ENCODE results near the gene EZH2.

Gene EZH2

GRCh38 chr7:148916186-148916585 is 32.1 kb upstream of the EZH2 start:
- Histone ChIP-seq H3K36me3 (no peaks in the 10 kb centered on the region), H3K27ac (no peak overlapping the region), H3K4me1 (ENCODE audit: control insufficient read depth in 1 of 2, insufficient read depth in 1 of 2, low read depth in 1 of 2, low read length in 1 of 2) (no peaks in the 10 kb centered on the region), H3K27me3 (no peaks in the 10 kb centered on the region), H3K4me3 (ENCODE audit: low read depth in 1 of 2, low read length in 1 of 2) (no peak overlapping the region), H3K9me3 (no peaks in the 10 kb centered on the region)
- TF ChIP-seq CTCF (IDR thresholded peaks at IDR 0.05): no peak

- no peak overlapping the region for H3K27ac ChIP-seq
- no peaks in the 10 kb centered on the region for H3K36me3 ChIP-seq
- no peaks in the 10 kb centered on the region for H3K4me1 ChIP-seq (ENCODE audit: control insufficient read depth in 1 of 2, insufficient read depth in 1 of 2, low read depth in 1 of 2, low read length in 1 of 2)
- H3K27me3 ChIP-seq: no peaks in the 10 kb centered on the region
- no peak overlapping the region for H3K4me3 ChIP-seq (ENCODE audit: low read depth in 1 of 2, low read length in 1 of 2)
- H3K9me3 ChIP-seq: no peaks in the 10 kb centered on the region
- no peak for TF ChIP-seq CTCF (IDR thresholded peaks at IDR 0.05)
Measured at GRCh38 chr7:148915211-148915610, 31.1 kb upstream of the EZH2 start.

- H3K36me3 ChIP-seq: no peaks in the 10 kb centered on the region
- no peaks in the 10 kb centered on the region for H3K4me1 ChIP-seq (ENCODE audit: control insufficient read depth in 1 of 2, insufficient read depth in 1 of 2, low read depth in 1 of 2, low read length in 1 of 2)
- H3K9me3 ChIP-seq: no peaks in the 10 kb centered on the region
- H3K27me3 ChIP-seq: peaks cover 2% of the 10 kb centered on the region
- no peak for TF ChIP-seq CTCF (IDR thresholded peaks at IDR 0.05)
- no peak overlapping the region for H3K27ac ChIP-seq
- no peak overlapping the region for H3K4me3 ChIP-seq (ENCODE audit: low read depth in 1 of 2, low read length in 1 of 2)
Measured at GRCh38 chr7:148914208-148914777, 30.2 kb upstream of the EZH2 start.

- Histone ChIP-seq H3K4me1 (ENCODE audit: control insufficient read depth in 1 of 2, insufficient read depth in 1 of 2, low read depth in 1 of 2, low read length in 1 of 2) (no peaks in the 10 kb centered on the region), H3K4me3 (ENCODE audit: low read depth in 1 of 2, low read length in 1 of 2) (no peak overlapping the region), H3K27me3 (peaks cover 13% of the 10 kb centered on the region), H3K36me3 (no peaks in the 10 kb centered on the region), H3K9me3 (no peaks in the 10 kb centered on the region), H3K27ac (no peak overlapping the region)
- no peak for TF ChIP-seq CTCF (IDR thresholded peaks at IDR 0.05)
Measured at GRCh38 chr7:148912758-148913541, 28.9 kb upstream of the EZH2 start.

GRCh38 chr7:148912151-148912550 is 28.1 kb upstream of the EZH2 start:
- no peak overlapping the region for H3K27ac ChIP-seq
- no peak for TF ChIP-seq CTCF (IDR thresholded peaks at IDR 0.05)

More at GRCh38 chr7:148912151-148912550, 28.1 kb upstream of the EZH2 start:
- H3K4me1 ChIP-seq (ENCODE audit: control insufficient read depth in 1 of 2, insufficient read depth in 1 of 2, low read depth in 1 of 2, low read length in 1 of 2): no peaks in the 10 kb centered on the region
- no peak overlapping the region for H3K4me3 ChIP-seq (ENCODE audit: low read depth in 1 of 2, low read length in 1 of 2)
- H3K36me3 ChIP-seq: no peaks in the 10 kb centered on the region
- H3K9me3 ChIP-seq: no peaks in the 10 kb centered on the region
- peaks cover 13% of the 10 kb centered on the region for H3K27me3 ChIP-seq

Measured in neutrophil (primary cell).